ENCODE measurements around the gene LEKR1.

LEKR1 gene

DNA sequence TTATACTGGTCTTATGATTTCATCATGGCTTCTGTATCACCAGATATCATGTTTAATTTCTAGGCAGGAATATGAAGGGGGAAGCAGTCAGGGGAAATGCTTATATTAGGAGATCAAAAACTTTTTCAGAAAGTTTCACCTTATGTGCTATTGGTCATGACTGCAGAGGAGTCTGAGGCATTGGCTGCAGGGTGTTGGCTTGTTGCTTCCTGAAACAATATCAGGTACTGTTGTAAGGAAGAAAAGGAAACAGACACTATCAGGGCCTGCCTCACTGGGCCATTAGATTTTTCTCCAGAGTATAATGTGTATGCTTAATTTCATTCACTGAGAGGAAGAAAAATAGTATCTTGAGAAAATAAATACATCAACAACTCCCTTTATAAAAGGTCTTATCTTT lies 34.7 kb downstream of the LEKR1 start:
- Histone ChIP-seq H2AFZ (ENCODE audit: low read depth, low read length) (no peak overlapping the region), H3K27me3 (ENCODE audit: low read depth, low read length) (no peaks in the 10 kb centered on the region), H3K9me3 (ENCODE audit: insufficient read depth, low read length) (no peaks in the 10 kb centered on the region), H3K36me3 (replicated peaks; ENCODE audit: low read depth, low read length) (no peaks in the 10 kb centered on the region), H3K27ac (ENCODE audit: low read length) (no peak overlapping the region), H3K9ac (ENCODE audit: low read length) (no peak overlapping the region), H3K79me2 (ENCODE audit: low read length) (no peaks in the 10 kb centered on the region), H4K20me1 (ENCODE audit: insufficient read depth, low read length) (no peaks in the 10 kb centered on the region), H3K4me1 (ENCODE audit: low read length) (peaks cover 10% of the 10 kb centered on the region), H3K4me2 (ENCODE audit: low read length) (no peak overlapping the region), H3K4me3 (ENCODE audit: low read length) (no peak overlapping the region)
- TF ChIP-seq, protein P1, sequence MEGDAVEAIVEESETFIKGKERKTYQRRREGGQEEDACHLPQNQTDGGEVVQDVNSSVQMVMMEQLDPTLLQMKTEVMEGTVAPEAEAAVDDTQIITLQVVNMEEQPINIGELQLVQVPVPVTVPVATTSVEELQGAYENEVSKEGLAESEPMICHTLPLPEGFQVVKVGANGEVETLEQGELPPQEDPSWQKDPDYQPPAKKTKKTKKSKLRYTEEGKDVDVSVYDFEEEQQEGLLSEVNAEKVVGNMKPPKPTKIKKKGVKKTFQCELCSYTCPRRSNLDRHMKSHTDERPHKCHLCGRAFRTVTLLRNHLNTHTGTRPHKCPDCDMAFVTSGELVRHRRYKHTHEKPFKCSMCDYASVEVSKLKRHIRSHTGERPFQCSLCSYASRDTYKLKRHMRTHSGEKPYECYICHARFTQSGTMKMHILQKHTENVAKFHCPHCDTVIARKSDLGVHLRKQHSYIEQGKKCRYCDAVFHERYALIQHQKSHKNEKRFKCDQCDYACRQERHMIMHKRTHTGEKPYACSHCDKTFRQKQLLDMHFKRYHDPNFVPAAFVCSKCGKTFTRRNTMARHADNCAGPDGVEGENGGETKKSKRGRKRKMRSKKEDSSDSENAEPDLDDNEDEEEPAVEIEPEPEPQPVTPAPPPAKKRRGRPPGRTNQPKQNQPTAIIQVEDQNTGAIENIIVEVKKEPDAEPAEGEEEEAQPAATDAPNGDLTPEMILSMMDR (IDR thresholded peaks at IDR 0.05; ENCODE audit: low read depth, low read length) = no peak
- no peak for TF ChIP-seq EZH2phosphoT487 (IDR thresholded peaks at IDR 0.05; ENCODE audit: low read depth)

GRCh38 chr3:156862338-156862737 lies 36.2 kb downstream of the LEKR1 start:
- H4K20me1 ChIP-seq (ENCODE audit: insufficient read depth, low read length) = no peaks in the 10 kb centered on the region
- H3K79me2 ChIP-seq (ENCODE audit: low read length) = no peaks in the 10 kb centered on the region
- H2AFZ ChIP-seq (ENCODE audit: low read depth, low read length) = no peak overlapping the region
- H3K4me2 ChIP-seq (ENCODE audit: low read length) = no peak overlapping the region
- no peaks in the 10 kb centered on the region for H3K27me3 ChIP-seq (ENCODE audit: low read depth, low read length)
- no peak overlapping the region for H3K27ac ChIP-seq (ENCODE audit: low read length)
- no peaks in the 10 kb centered on the region for H3K36me3 ChIP-seq (replicated peaks; ENCODE audit: low read depth, low read length)
- no peak overlapping the region for H3K4me3 ChIP-seq (ENCODE audit: low read length)
- peaks cover 20% of the 10 kb centered on the region for H3K4me1 ChIP-seq (ENCODE audit: low read length)
- H3K9ac ChIP-seq (ENCODE audit: low read length) = no peak overlapping the region
- TF ChIP-seq EZH2phosphoT487 (IDR thresholded peaks at IDR 0.05; ENCODE audit: low read depth) = no peak
- TF ChIP-seq, protein P1 (IDR thresholded peaks at IDR 0.05; ENCODE audit: low read depth, low read length) = no peak
- H3K9me3 ChIP-seq (ENCODE audit: insufficient read depth, low read length) = no peaks in the 10 kb centered on the region

DNA sequence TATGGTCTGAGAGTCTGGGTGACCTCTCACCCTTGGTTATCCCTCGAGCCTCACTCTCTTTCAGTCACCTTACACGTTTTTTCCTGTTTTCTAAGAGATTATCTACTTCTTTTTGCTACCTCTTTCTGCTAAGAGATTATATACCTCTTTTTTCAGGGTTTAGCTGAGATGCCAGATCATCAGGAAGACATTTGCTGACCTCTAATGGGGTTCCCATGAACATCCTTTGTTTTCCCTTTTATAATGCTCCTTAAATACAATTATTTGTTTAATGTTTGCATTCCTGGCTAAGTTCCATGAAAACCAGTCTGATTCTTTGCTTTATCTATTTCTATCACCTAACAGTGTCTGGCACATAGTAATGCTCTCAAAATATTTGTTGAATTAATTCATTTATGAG lies 39.6 kb downstream of the LEKR1 start:
- Histone ChIP-seq H3K27me3 (ENCODE audit: low read depth, low read length) (no peaks in the 10 kb centered on the region), H3K9ac (ENCODE audit: low read length) (no peak overlapping the region), H3K9me3 (ENCODE audit: insufficient read depth, low read length) (no peaks in the 10 kb centered on the region; the same call in 1 of the 2 replicates), H3K4me1 (ENCODE audit: low read length) (peaks cover 16% of the 10 kb centered on the region), H3K4me2 (ENCODE audit: low read length) (no peak overlapping the region), H3K27ac (ENCODE audit: low read length) (no peak overlapping the region), H3K36me3 (replicated peaks; ENCODE audit: low read depth, low read length) (no peaks in the 10 kb centered on the region), H4K20me1 (ENCODE audit: insufficient read depth, low read length) (no peaks in the 10 kb centered on the region), H3K4me3 (ENCODE audit: low read length) (no peak overlapping the region), H3K79me2 (ENCODE audit: low read length) (no peaks in the 10 kb centered on the region), H2AFZ (ENCODE audit: low read depth, low read length) (no peak overlapping the region)
- TF ChIP-seq EZH2phosphoT487 (IDR thresholded peaks at IDR 0.05; ENCODE audit: low read depth) = no peak
- TF ChIP-seq, protein P1 (IDR thresholded peaks at IDR 0.05; ENCODE audit: low read depth, low read length) = no peak

GRCh38 chr3:156867174-156867573 lies 41.0 kb downstream of the LEKR1 start:
- Histone ChIP-seq H3K79me2 (ENCODE audit: low read length) (no peaks in the 10 kb centered on the region), H3K4me2 (ENCODE audit: low read length) (peak overlapping the region; percentile 23), H3K27ac (ENCODE audit: low read length) (no peak overlapping the region), H2AFZ (ENCODE audit: low read depth, low read length) (no peak overlapping the region), H4K20me1 (ENCODE audit: insufficient read depth, low read length) (no peaks in the 10 kb centered on the region), H3K36me3 (replicated peaks; ENCODE audit: low read depth, low read length) (no peaks in the 10 kb centered on the region), H3K4me3 (ENCODE audit: low read length) (no peak overlapping the region), H3K4me1 (ENCODE audit: low read length) (peaks cover 16% of the 10 kb centered on the region), H3K9ac (ENCODE audit: low read length) (no peak overlapping the region), H3K9me3 (ENCODE audit: insufficient read depth, low read length) (no peaks in the 10 kb centered on the region; the same call in 1 of the 2 replicates), H3K27me3 (ENCODE audit: low read depth, low read length) (no peaks in the 10 kb centered on the region)
- TF ChIP-seq EZH2phosphoT487 (IDR thresholded peaks at IDR 0.05; ENCODE audit: low read depth) = no peak
- TF ChIP-seq, protein P1 (IDR thresholded peaks at IDR 0.05; ENCODE audit: low read depth, low read length) = no peak

Measured in OCI-LY3 (cell line).